ENCODE data around the gene SSC5D.

The SSC5D gene

DNA sequence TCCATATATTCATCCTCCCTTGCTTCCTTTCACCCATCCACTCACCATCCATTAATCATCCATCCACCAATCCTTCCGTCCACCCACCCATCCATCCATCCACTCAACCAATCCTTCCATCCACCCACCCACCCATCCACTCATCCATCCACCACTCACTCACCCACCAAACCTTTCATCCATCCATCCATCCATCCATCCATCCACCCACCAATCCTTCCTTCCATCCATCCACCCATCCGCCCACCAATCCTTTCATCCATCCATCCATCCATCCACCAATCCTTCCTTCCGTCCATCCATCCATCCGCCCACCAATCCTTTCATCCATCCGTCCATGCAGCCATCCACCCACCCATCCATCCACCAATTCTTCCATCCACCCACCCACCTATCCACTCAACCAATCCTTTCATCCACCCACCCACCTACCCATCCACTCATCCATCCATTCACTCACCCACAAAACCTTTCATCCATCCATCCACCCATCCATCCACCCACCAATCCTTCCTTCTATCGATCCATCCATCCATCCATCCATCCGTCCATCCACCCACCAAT, 54.1 kb downstream of the SSC5D start:
- no peaks in the 10 kb centered on the region for H3F3A ChIP-seq (ENCODE audit: low read depth)
- H2AFZ ChIP-seq (ENCODE audit: low read length): no peak overlapping the region
- H3K4me1 ChIP-seq (ENCODE audit: insufficient read depth, low read length, poor library complexity, severe bottlenecking): no peaks in the 10 kb centered on the region
- H3K4me2 ChIP-seq (ENCODE audit: low read depth, low read length, poor library complexity, severe bottlenecking): no peak overlapping the region
- no peak for TF ChIP-seq EZH2phosphoT487 (IDR thresholded peaks at IDR 0.05; ENCODE audit: borderline replicate concordance)
- TF ChIP-seq, protein P1, sequence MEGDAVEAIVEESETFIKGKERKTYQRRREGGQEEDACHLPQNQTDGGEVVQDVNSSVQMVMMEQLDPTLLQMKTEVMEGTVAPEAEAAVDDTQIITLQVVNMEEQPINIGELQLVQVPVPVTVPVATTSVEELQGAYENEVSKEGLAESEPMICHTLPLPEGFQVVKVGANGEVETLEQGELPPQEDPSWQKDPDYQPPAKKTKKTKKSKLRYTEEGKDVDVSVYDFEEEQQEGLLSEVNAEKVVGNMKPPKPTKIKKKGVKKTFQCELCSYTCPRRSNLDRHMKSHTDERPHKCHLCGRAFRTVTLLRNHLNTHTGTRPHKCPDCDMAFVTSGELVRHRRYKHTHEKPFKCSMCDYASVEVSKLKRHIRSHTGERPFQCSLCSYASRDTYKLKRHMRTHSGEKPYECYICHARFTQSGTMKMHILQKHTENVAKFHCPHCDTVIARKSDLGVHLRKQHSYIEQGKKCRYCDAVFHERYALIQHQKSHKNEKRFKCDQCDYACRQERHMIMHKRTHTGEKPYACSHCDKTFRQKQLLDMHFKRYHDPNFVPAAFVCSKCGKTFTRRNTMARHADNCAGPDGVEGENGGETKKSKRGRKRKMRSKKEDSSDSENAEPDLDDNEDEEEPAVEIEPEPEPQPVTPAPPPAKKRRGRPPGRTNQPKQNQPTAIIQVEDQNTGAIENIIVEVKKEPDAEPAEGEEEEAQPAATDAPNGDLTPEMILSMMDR (conservative IDR thresholded peaks at IDR 0.05; ENCODE audit: low read length): no peak
- H3K9me3 ChIP-seq (ENCODE audit: insufficient read depth, low read depth, low read length): no peaks in the 10 kb centered on the region
- H3K27me3 ChIP-seq (ENCODE audit: insufficient read depth, low read length, poor library complexity, severe bottlenecking): no peaks in the 10 kb centered on the region
- no peaks in the 10 kb centered on the region for H4K20me1 ChIP-seq (ENCODE audit: insufficient read depth, low read length, poor library complexity, severe bottlenecking)
- H3K36me3 ChIP-seq (ENCODE audit: insufficient read depth, low read length): no peaks in the 10 kb centered on the region
- no peaks in the 10 kb centered on the region for H3K9me2 ChIP-seq (replicated peaks; ENCODE audit: low read depth, low read length)
- no peaks in the 10 kb centered on the region for H3K79me2 ChIP-seq (ENCODE audit: insufficient read depth, low read length)
- no peak overlapping the region for H3K4me3 ChIP-seq (ENCODE audit: low read length, poor library complexity, severe bottlenecking)
- H3K9ac ChIP-seq (ENCODE audit: low read depth, low read length, poor library complexity, severe bottlenecking): no peak overlapping the region

DNA sequence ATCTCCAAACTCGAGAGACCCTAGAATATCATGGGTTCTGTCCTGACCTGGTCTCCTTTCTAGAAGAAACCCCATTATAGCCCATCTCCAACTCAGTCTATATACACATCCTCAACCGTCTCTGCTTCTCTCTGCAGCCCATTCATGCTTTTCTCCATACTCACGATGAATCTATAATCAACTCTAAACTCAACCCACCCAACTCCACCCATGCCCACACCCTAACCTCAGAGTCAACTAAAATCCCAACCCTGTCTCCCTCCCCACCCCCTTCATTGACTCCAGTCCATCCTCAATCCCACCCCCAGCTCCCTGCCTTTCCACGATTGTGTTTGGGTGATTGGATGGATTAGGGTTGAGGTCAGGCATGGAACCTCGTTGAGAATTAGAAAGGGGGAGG, 55.3 kb downstream of the SSC5D start:
- Histone ChIP-seq H2AFZ (ENCODE audit: low read length) (no peak overlapping the region), H3K9ac (ENCODE audit: low read depth, low read length, poor library complexity, severe bottlenecking) (no peak overlapping the region), H3K4me1 (ENCODE audit: insufficient read depth, low read length, poor library complexity, severe bottlenecking) (no peaks in the 10 kb centered on the region), H3K79me2 (ENCODE audit: insufficient read depth, low read length) (no peaks in the 10 kb centered on the region), H3K36me3 (ENCODE audit: insufficient read depth, low read length) (no peaks in the 10 kb centered on the region), H3F3A (ENCODE audit: low read depth) (no peaks in the 10 kb centered on the region), H3K4me3 (ENCODE audit: low read length, poor library complexity, severe bottlenecking) (no peak overlapping the region), H3K9me2 (replicated peaks; ENCODE audit: low read depth, low read length) (no peaks in the 10 kb centered on the region), H3K9me3 (ENCODE audit: insufficient read depth, low read depth, low read length) (no peaks in the 10 kb centered on the region), H4K20me1 (ENCODE audit: insufficient read depth, low read length, poor library complexity, severe bottlenecking) (no peaks in the 10 kb centered on the region), H3K4me2 (ENCODE audit: low read depth, low read length, poor library complexity, severe bottlenecking) (no peak overlapping the region), H3K27me3 (ENCODE audit: insufficient read depth, low read length, poor library complexity, severe bottlenecking) (no peaks in the 10 kb centered on the region)
- TF ChIP-seq EZH2phosphoT487 (IDR thresholded peaks at IDR 0.05; ENCODE audit: borderline replicate concordance): no peak
- TF ChIP-seq, protein P1 (conservative IDR thresholded peaks at IDR 0.05; ENCODE audit: low read length): no peak

DNA sequence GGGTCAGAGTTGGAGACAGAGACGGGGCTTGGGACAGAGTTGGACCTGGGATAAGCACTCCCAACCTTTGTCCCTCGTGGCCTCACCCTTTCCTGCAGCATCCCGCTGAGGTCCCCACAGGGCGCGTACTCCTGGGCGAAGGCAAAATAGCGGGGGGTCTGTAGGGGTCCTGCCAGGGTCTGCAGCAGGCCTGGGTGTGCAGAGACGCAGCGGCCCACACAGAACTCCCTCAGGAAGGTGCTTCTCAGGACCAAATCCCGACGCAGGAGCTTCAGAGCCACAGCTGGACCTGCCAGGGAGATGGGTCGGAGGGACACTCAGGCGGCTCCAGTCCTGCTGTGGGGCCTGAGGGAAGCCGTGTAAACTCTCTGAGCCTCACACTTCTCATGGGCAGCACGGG, 55.8 kb downstream of the SSC5D start:
- no peak for TF ChIP-seq EZH2phosphoT487 (IDR thresholded peaks at IDR 0.05; ENCODE audit: borderline replicate concordance)
- TF ChIP-seq, protein P1 (conservative IDR thresholded peaks at IDR 0.05; ENCODE audit: low read length): no peak
- H3K36me3 ChIP-seq (ENCODE audit: insufficient read depth, low read length): no peaks in the 10 kb centered on the region
- no peaks in the 10 kb centered on the region for H3K79me2 ChIP-seq (ENCODE audit: insufficient read depth, low read length)
- no peaks in the 10 kb centered on the region for H4K20me1 ChIP-seq (ENCODE audit: insufficient read depth, low read length, poor library complexity, severe bottlenecking)
- H3K4me3 ChIP-seq (ENCODE audit: low read length, poor library complexity, severe bottlenecking): no peak overlapping the region
- H3K4me1 ChIP-seq (ENCODE audit: insufficient read depth, low read length, poor library complexity, severe bottlenecking): no peaks in the 10 kb centered on the region
- no peak overlapping the region for H2AFZ ChIP-seq (ENCODE audit: low read length)
- H3K27me3 ChIP-seq (ENCODE audit: insufficient read depth, low read length, poor library complexity, severe bottlenecking): no peaks in the 10 kb centered on the region
- no peak overlapping the region for H3K9ac ChIP-seq (ENCODE audit: low read depth, low read length, poor library complexity, severe bottlenecking)
- H3K9me2 ChIP-seq (replicated peaks; ENCODE audit: low read depth, low read length): no peaks in the 10 kb centered on the region
- no peak overlapping the region for H3K4me2 ChIP-seq (ENCODE audit: low read depth, low read length, poor library complexity, severe bottlenecking)
- H3F3A ChIP-seq (ENCODE audit: low read depth): no peaks in the 10 kb centered on the region
- H3K9me3 ChIP-seq (ENCODE audit: insufficient read depth, low read depth, low read length): no peaks in the 10 kb centered on the region

All from Loucy (cell line).